HepG2 (cell line): Measurements from ENCODE around the gene MEAF6. TPM values are rescaled to one million over a fixed set of nuclear protein-coding genes. Genes with fewer than 3 reads are reported as not detected.

Source experiments
- CEBPB ChIP-seq: IDR thresholded peaks from 2 replicates; pipeline ENCODE4 v1.6.1; 2011; ENCODE audit warnings: low read depth, low read length, improper control_type of control experiment, borderline replicate concordance
- DDIT3 ChIP-seq: sonication (generic); formaldehyde crosslinking; IDR thresholded peaks from 2 replicates; pipeline ENCODE4 v1.4.0; 2020; ENCODE audit warnings: mild to moderate bottlenecking, missing genetic modification reagents
- IRX3 ChIP-seq: sonication (generic); formaldehyde crosslinking; IDR thresholded peaks from 2 replicates; pipeline ENCODE4 v1.8.1; 2023; ENCODE audit warnings: mild to moderate bottlenecking, low read depth, missing genetic modification reagents, borderline replicate concordance
- KIAA2018 ChIP-seq: sonication (generic); formaldehyde crosslinking; IDR thresholded peaks from 2 replicates; pipeline ENCODE4 v1.5.0; 2020; ENCODE audit warnings: mild to moderate bottlenecking, missing genetic modification reagents, borderline replicate concordance
- MIXL1 ChIP-seq: IDR thresholded peaks from 2 replicates; pipeline ENCODE4 v1.6.1; 2016
- PHF5A ChIP-seq: IDR thresholded peaks from one replicate; pipeline ENCODE4 v1.6.1; 2018; ENCODE audit warnings: low read depth, missing genetic modification reagents; ENCODE audit not compliant: unreplicated experiment
- REL ChIP-seq: sonication (generic); formaldehyde crosslinking; conservative IDR thresholded peaks from 2 replicates; pipeline ENCODE4 v1.8.0; 2022; ENCODE audit warnings: mild to moderate bottlenecking, missing genetic modification reagents, moderate library complexity
- SNAPC5 ChIP-seq: sonication (generic); formaldehyde crosslinking; IDR thresholded peaks from 2 replicates; pipeline ENCODE4 v1.8.1; 2023; ENCODE audit warnings: mild to moderate bottlenecking, missing genetic modification reagents, borderline replicate concordance
- ZBTB4 ChIP-seq: sonication (generic); formaldehyde crosslinking; IDR thresholded peaks from 2 replicates; pipeline ENCODE4 v1.4.0; 2020; ENCODE audit warnings: missing genetic modification reagents, mild to moderate bottlenecking, borderline replicate concordance
- ZNF136 ChIP-seq: sonication (generic); formaldehyde crosslinking; IDR thresholded peaks from 2 replicates; pipeline ENCODE4 v1.8.1; 2022; ENCODE audit warnings: low read depth, mild to moderate bottlenecking, moderate library complexity, missing genetic modification reagents
- ZNF543 ChIP-seq: sonication (generic); formaldehyde crosslinking; IDR thresholded peaks from 2 replicates; pipeline ENCODE4 v1.4.0; 2020; ENCODE audit warnings: mild to moderate bottlenecking, missing genetic modification reagents
- ZNF577 ChIP-seq: sonication (generic); formaldehyde crosslinking; IDR thresholded peaks from 2 replicates; pipeline ENCODE4 v1.4.0; 2020; ENCODE audit warnings: mild to moderate bottlenecking, low read depth, missing genetic modification reagents, borderline replicate concordance
- ZNF749 ChIP-seq: sonication (generic); formaldehyde crosslinking; IDR thresholded peaks from 2 replicates; pipeline ENCODE4 v1.8.0; 2022; ENCODE audit warnings: mild to moderate bottlenecking, missing genetic modification reagents, moderate library complexity, borderline replicate concordance
- ZNF772 ChIP-seq: sonication (generic); formaldehyde crosslinking; IDR thresholded peaks from 2 replicates; pipeline ENCODE4 v1.5.0; 2020; ENCODE audit warnings: mild to moderate bottlenecking, missing genetic modification reagents
- ZNF790 ChIP-seq: sonication (generic); formaldehyde crosslinking; IDR thresholded peaks from 2 replicates; pipeline ENCODE4 v1.8.0; 2022; ENCODE audit warnings: missing genetic modification reagents, mild to moderate bottlenecking, borderline replicate concordance
- polyA plus RNA-seq, 8 experiments: library from polyadenylated mRNA; depleted of rRNA in 3 of 8; stranded (reverse) in 7 of 8; unstranded in 1 of 8; fragments of >200 nt; fragmentation: Illumina TruSeq in 4 of 8; extraction: Trizol in 4 of 8; gene quantifications; 2 replicates each; pipeline versions ENCODE4 v1.2.1 to v1.2.3, GENCODE V29; 2011 to 2016; ENCODE audit warnings: low read depth in 4 of 8, missing spikeins in 1 of 8, mixed read lengths in 1 of 8; ENCODE audit not compliant: insufficient read depth in 1 of 8
- total RNA-seq, 5 experiments: library from RNA; depleted of rRNA; stranded (reverse); fragments of >200 nt; fragmentation: Illumina TruSeq; extraction: Trizol; gene quantifications; 2 replicates each; pipeline ENCODE4 v1.2.3, GENCODE V29; 2016; ENCODE audit warnings: low read depth in 1 of 5

Gene MEAF6
- total and polyA plus RNA-seq, 2 of the 13 experiments (the other 11 are each of a cell fraction or from before 2014, with no cell fraction given), result 29.5 to 45.6 TPM

GRCh38 chr1:37479255-37480124 lies 35.1 kb downstream of the MEAF6 start (continued):
- no peak for TF ChIP-seq KIAA2018
- 0 out of 2 replicates have a peak, but pooled peaks have one; percentile 43 for TF ChIP-seq ZBTB4 (CRISPR knock-in tag)
- TF ChIP-seq SNAPC5 (CRISPR knock-in tag), result no peak
- no peak for TF ChIP-seq IRX3 (CRISPR knock-in tag)
- TF ChIP-seq MIXL1 (CRISPR knock-in tag), result peak; percentile 76
- TF ChIP-seq ZNF543, result no peak
- no peak for TF ChIP-seq ZNF577
- 0 out of 2 replicates have a peak, but pooled peaks have one; percentile 32 for TF ChIP-seq ZNF790 (CRISPR knock-in tag)
- peak; percentile 78 for TF ChIP-seq PHF5A (CRISPR knock-in tag)
- no peak for TF ChIP-seq ZNF749 (CRISPR knock-in tag)
- peak; percentile 86 for TF ChIP-seq CEBPB
- no peak for TF ChIP-seq ZNF136 (CRISPR knock-in tag)
- TF ChIP-seq DDIT3 (CRISPR knock-in tag), result no peak
- TF ChIP-seq REL, result no peak; the same call in 1 of the 2 replicates
- peak; percentile 54 for TF ChIP-seq ZNF772 (CRISPR knock-in tag)
